Vagina (tissue), 2 donors: Measurements from ENCODE around the gene HASPIN. TPM values are rescaled to one million over a fixed set of nuclear protein-coding genes. Genes with fewer than 3 reads are reported as not detected.
"Not testable (repeated sequence)": the region's sequence is repeated elsewhere in the genome, so short reads cannot be mapped to it uniquely, and the experiment has no call there.

Source experiments
- DNase-seq, 2 donors: peaks; one replicate each; pipeline ENCODE4 v3.0.0-alpha.2; 2017; ENCODE audit errors: extremely low spot score in 2 of 2
- H3K27ac ChIP-seq: fragments of 200-600 bp; sonication (generic); one replicate; pipeline ENCODE4 v1.5.1; 2019
- H3K27me3 ChIP-seq: fragments of 200-600 bp; sonication (generic); one replicate; pipeline ENCODE4 v1.5.1; 2019
- H3K36me3 ChIP-seq, 2 donors: fragments of 200-600 bp; sonication (generic); one replicate each; pipeline ENCODE4 v1.5.1; 2017 to 2019
- H3K4me1 ChIP-seq: fragments of 200-600 bp; sonication (generic); one replicate; pipeline ENCODE4 v1.5.1; 2019
- H3K4me3 ChIP-seq, 2 donors: fragments of 200-600 bp; sonication (generic); 1 replicate in 1 of 2; 2 replicates in 1 of 2; pipeline ENCODE4 v1.5.1; 2016 to 2019
- H3K9me3 ChIP-seq: fragments of 200-600 bp; sonication (generic); one replicate; pipeline ENCODE4 v1.5.1; 2019
- POLR2A ChIP-seq, 2 donors: fragments of 450-650 bp; IDR thresholded peaks; one replicate each; pipeline ENCODE4 v1.6.1; 2017; ENCODE audit warnings: antibody characterized with exemption in 2 of 2, mild to moderate bottlenecking in 2 of 2, moderate library complexity in 2 of 2
- POLR2AphosphoS5 ChIP-seq, 2 donors: sonication (generic); formaldehyde crosslinking; IDR thresholded peaks; one replicate each; pipeline ENCODE4 v1.9.0; 2017; ENCODE audit warnings: antibody characterized with exemption in 2 of 2, mild to moderate bottlenecking in 2 of 2, low read depth in 1 of 2; ENCODE audit not compliant: insufficient read depth in 1 of 2
- intact Hi-C: fragments of 100-400 bp; cut with DNase I; formaldehyde crosslinking; loops from one replicate; pipeline ENCODE4 v1.15.1; 2023
- total RNA-seq: library from RNA; depleted of rRNA; stranded (reverse); fragments of >200 nt; gene quantifications from one replicate; pipeline ENCODE4 v1.2.3, GENCODE V29; 2016
- TF ChIP-seq, protein P1 (sequence below), 3 experiments: fragments of 450-650 bp in 2 of 3; fragments of 200-600 bp in 1 of 3; sonication (generic) in 1 of 3; IDR thresholded peaks; one replicate each; pipeline ENCODE4 v1.5.1; 2017 to 2019; ENCODE audit warnings: antibody characterized with exemption in 3 of 3, mild to moderate bottlenecking in 2 of 3, moderate library complexity in 2 of 3

HASPIN gene
- total RNA-seq, 1 donor from 2014 or later = 0.74 TPM

DNA sequence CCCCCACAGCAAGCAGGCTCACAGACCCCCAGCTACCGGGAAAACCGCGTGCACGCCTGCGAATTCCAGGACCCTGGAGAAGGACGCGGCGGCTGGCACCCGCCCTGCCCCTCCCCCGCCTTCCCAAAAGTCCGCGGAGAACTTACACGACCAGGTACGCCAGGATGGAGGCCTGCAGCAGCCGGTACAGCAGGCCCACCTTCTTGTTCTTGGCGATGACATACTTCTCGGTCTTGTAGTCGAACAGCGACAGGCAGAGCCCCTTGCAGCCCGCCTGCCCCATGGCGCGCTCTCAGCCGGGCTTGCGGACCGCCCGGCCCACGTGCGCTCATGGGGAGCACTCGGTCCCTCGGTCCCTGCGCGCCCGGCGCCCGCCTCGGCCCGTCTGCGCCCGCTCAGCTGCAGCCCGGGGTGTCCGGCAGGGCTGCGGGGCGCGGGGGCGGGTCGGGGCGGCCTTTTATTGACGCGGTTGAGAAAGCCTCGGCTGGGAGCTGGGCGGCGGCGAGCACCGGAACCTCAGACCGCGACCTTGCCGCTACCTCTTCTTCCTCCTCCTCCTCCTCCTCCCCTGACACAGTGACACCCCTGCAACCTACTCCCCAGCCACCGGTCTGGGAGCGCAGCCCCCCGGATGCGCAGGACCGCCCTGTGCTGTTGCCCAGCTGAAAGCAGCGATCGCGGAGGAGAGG lies 27.8 kb upstream of the HASPIN start, which contains the start of gene P2RX5:
TSS of gene P2RX5 (minus strand) at position 433 of the 689 bp plus-strand sequence. CDS start at position 283, 150 bp downstream.
- DNase-seq = no peak
- no peaks in the 10 kb centered on the region for H3K27me3 ChIP-seq

DNA sequence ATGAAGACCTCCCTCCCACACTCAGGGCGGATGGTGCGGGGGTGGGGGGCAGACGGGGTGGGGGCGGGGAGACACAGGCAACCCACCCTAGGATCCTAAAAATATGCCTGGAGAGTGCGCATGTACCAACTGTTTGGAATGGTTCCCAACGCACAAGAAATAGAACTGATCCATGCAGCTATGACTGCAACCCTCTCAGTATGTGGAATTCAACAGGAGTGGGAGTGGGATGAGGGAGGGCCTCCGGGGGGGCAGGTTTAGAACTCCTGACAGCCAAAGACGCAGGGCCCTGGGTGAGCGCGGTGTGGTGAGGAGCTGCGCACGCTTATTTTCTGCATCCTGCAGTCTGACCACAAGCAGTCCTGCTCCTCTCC lies 26.6 kb upstream of the HASPIN start:
- TF ChIP-seq, protein P1, sequence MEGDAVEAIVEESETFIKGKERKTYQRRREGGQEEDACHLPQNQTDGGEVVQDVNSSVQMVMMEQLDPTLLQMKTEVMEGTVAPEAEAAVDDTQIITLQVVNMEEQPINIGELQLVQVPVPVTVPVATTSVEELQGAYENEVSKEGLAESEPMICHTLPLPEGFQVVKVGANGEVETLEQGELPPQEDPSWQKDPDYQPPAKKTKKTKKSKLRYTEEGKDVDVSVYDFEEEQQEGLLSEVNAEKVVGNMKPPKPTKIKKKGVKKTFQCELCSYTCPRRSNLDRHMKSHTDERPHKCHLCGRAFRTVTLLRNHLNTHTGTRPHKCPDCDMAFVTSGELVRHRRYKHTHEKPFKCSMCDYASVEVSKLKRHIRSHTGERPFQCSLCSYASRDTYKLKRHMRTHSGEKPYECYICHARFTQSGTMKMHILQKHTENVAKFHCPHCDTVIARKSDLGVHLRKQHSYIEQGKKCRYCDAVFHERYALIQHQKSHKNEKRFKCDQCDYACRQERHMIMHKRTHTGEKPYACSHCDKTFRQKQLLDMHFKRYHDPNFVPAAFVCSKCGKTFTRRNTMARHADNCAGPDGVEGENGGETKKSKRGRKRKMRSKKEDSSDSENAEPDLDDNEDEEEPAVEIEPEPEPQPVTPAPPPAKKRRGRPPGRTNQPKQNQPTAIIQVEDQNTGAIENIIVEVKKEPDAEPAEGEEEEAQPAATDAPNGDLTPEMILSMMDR (IDR thresholded peaks at IDR 0.05) = no peak
- TF ChIP-seq POLR2AphosphoS5 (IDR thresholded peaks at IDR 0.05; ENCODE audit: insufficient read depth in 1 of 2, low read depth in 1 of 2) = no peak
- TF ChIP-seq POLR2A (IDR thresholded peaks at IDR 0.05) = no peak
- Histone ChIP-seq H3K27me3 (no peaks in the 10 kb centered on the region), H3K4me1 (peaks cover 19% of the 10 kb centered on the region), H3K36me3 (no peaks in the 10 kb centered on the region), H3K27ac (no peak overlapping the region), H3K4me3 (no peak overlapping the region), H3K9me3 (no peaks in the 10 kb centered on the region)
- no peak for DNase-seq
- intact Hi-C loops = no loop called here

More for the DNA sequence above, 27.8 kb upstream of the HASPIN start, which contains the start of gene P2RX5:
- intact Hi-C loops = no loop called here
- peak within 1 kb of the TSS; percentile 41 to 49 for H3K4me3 ChIP-seq
- H3K36me3 ChIP-seq = no peaks in the 10 kb centered on the region
- H3K9me3 ChIP-seq = no peaks in the 10 kb centered on the region
- peaks cover 19% of the 10 kb centered on the region for H3K4me1 ChIP-seq
- no peak within 1 kb of the TSS for H3K27ac ChIP-seq
- no peak for TF ChIP-seq POLR2A (IDR thresholded peaks at IDR 0.05)
- TF ChIP-seq, protein P1 (IDR thresholded peaks at IDR 0.05) = no peak
- no peak for TF ChIP-seq POLR2AphosphoS5 (IDR thresholded peaks at IDR 0.05; ENCODE audit: insufficient read depth in 1 of 2, low read depth in 1 of 2)

DNA sequence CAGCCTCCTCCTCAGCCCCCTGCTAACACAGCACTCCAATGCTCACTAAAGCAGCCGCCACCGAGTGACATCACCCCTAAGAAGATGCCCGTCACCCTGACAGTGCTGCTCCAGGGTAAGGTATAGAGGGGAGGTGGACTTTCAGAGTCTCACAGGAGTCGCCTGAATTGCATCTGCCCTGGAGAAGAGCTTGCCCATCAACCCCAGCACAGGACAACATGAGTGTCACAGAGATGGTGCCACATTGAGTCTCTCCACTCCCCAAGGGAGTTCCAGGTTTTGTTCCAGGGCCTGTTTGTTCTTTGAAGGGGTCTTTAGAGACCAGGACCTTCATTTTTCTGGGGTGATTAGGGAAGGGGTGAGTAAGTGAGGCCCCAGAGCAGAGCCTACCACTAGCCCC lies 25.6 kb upstream of the HASPIN start:
- no peaks in the 10 kb centered on the region for H3K9me3 ChIP-seq
- H3K4me3 ChIP-seq = no peak overlapping the region
- H3K4me1 ChIP-seq = peaks cover 19% of the 10 kb centered on the region
- TF ChIP-seq, protein P1 (IDR thresholded peaks at IDR 0.05) = no peak
- no peak for TF ChIP-seq POLR2AphosphoS5 (IDR thresholded peaks at IDR 0.05; ENCODE audit: insufficient read depth in 1 of 2, low read depth in 1 of 2)
- TF ChIP-seq POLR2A (IDR thresholded peaks at IDR 0.05) = no peak
- intact Hi-C loops = no loop called here
- H3K27ac ChIP-seq = no peak overlapping the region
- H3K36me3 ChIP-seq = no peaks in the 10 kb centered on the region
- no peaks in the 10 kb centered on the region for H3K27me3 ChIP-seq
- DNase-seq = no peak

DNA sequence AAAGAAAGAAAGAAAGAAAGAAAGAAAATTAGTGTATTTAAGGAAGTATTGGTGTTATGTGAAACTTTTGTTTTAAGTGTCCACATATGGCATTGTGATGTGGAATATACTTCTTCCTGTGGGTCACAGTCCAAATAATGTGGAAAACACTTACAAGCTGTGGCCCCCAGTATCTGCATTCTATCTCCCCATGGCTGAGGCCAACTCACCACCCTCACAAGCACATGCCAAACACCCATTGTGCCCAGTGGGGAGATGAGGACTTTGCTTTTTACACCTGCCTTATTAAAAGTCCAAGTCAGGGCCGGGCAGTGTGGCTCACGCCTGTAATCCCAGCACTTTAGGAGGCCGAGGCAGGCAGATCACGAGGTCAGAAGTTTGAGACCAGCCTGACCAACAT lies 23.8 kb upstream of the HASPIN start:
- Histone ChIP-seq H3K9me3 (no peaks in the 10 kb centered on the region), H3K27me3 (no peaks in the 10 kb centered on the region), H3K27ac (no peak overlapping the region), H3K4me3 (no peak overlapping the region), H3K36me3 (no peaks in the 10 kb centered on the region), H3K4me1 (peaks cover 15% of the 10 kb centered on the region)
- DNase-seq = no peak
- TF ChIP-seq, protein P1 (IDR thresholded peaks at IDR 0.05) = no peak
- TF ChIP-seq POLR2A (IDR thresholded peaks at IDR 0.05) (no peak), POLR2AphosphoS5 (IDR thresholded peaks at IDR 0.05; ENCODE audit: insufficient read depth in 1 of 2, low read depth in 1 of 2) (no peak)
- intact Hi-C loops = no loop called here

DNA sequence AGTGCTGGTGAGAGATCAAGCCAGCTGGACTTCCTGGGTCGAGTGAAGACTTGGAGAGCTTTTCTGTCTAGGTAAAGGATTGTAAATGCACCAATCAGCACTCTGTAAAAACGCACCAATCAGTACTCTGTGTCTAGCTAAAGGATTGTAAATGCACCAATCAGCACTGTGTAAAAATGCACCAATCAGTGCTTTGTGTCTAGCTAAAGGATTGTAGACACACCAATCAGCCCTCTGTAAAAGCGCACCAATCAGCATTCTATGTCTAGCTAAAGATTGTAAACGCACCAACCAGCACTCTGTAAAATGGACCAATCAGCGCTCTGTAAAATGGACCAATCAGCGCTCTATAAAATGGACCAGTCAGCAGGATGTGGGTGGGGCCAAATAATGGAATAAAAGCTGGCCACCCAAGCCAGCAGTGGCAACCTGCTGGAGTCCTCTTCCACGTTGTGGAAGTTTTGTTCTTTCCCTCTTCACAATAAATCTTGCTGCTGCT lies 21.6 kb upstream of the HASPIN start:
- H3K27ac ChIP-seq, intact Hi-C loops, H3K27me3 ChIP-seq, H3K9me3 ChIP-seq, DNase-seq, H3K36me3 ChIP-seq, H3K4me1 ChIP-seq, H3K4me3 ChIP-seq: not testable (repeated sequence)
